Trophoblast cell (in vitro differentiated cells and primary cell): ENCODE data around the gene EPHX1.

Experiments used
- DNase-seq, 2 donors: peaks; one replicate each; pipeline ENCODE4 v3.0.0-alpha.2; 2016
- H2AFZ ChIP-seq: 2 replicates; pipeline ENCODE4 v1.6.1; 2013; ENCODE audit warnings: low read length, moderate library complexity, mild to moderate bottlenecking; ENCODE audit not compliant: insufficient read depth, poor library complexity
- H2AK5ac ChIP-seq: 2 replicates; pipeline ENCODE4 v1.6.1; 2013; ENCODE audit warnings: mild to moderate bottlenecking, low read length
- H2BK120ac ChIP-seq: 2 replicates; pipeline ENCODE4 v1.6.1; 2013; ENCODE audit warnings: low read length, mild to moderate bottlenecking, moderate library complexity; ENCODE audit not compliant: insufficient read depth, poor library complexity
- H2BK12ac ChIP-seq: 2 replicates; pipeline ENCODE4 v1.6.1; 2013; ENCODE audit warnings: mild to moderate bottlenecking, low read length, moderate library complexity
- H2BK5ac ChIP-seq: 2 replicates; pipeline ENCODE4 v1.6.1; 2013; ENCODE audit warnings: low read length, low read depth, moderate library complexity, mild to moderate bottlenecking; ENCODE audit not compliant: poor library complexity
- H3K14ac ChIP-seq: 2 replicates; pipeline ENCODE4 v1.6.1; 2013; ENCODE audit warnings: mild to moderate bottlenecking, low read length
- H3K18ac ChIP-seq: 2 replicates; pipeline ENCODE4 v1.6.1; 2013; ENCODE audit warnings: mild to moderate bottlenecking, low read length
- H3K23ac ChIP-seq: 2 replicates; pipeline ENCODE4 v1.6.1; 2013; ENCODE audit warnings: low read length
- H3K27ac ChIP-seq: 2 replicates; pipeline ENCODE4 v1.5.1; 2013; ENCODE audit warnings: low read depth, mild to moderate bottlenecking, inconsistent platforms, low read length, moderate library complexity
- H3K27me3 ChIP-seq: 2 replicates; pipeline ENCODE4 v1.6.1; 2013; ENCODE audit warnings: inconsistent platforms, mild to moderate bottlenecking, low read length, moderate library complexity; ENCODE audit not compliant: insufficient read depth
- H3K36me3 ChIP-seq, 2 experiments: 1 replicate in 1 of 2; 2 replicates in 1 of 2; pipeline ENCODE4 v1.6.1; 2013; ENCODE audit warnings: low read length in 2 of 2, mild to moderate bottlenecking in 2 of 2, moderate library complexity in 1 of 2; ENCODE audit not compliant: insufficient read depth in 2 of 2, control insufficient read depth in 1 of 2
- H3K4ac ChIP-seq: 2 replicates; pipeline ENCODE4 v1.6.1; 2013; ENCODE audit warnings: low read depth, mild to moderate bottlenecking, low read length, moderate library complexity
- H3K4me1 ChIP-seq, 2 experiments: 1 replicate in 1 of 2; 2 replicates in 1 of 2; pipeline ENCODE4 v1.6.1; 2013; ENCODE audit warnings: low read length in 2 of 2, mild to moderate bottlenecking in 2 of 2, moderate library complexity in 1 of 2; ENCODE audit not compliant: insufficient read depth in 2 of 2, control insufficient read depth in 1 of 2
- H3K4me2 ChIP-seq: 2 replicates; pipeline ENCODE4 v1.6.1; 2013; ENCODE audit warnings: inconsistent platforms, mild to moderate bottlenecking, low read length, moderate library complexity
- H3K4me3 ChIP-seq: 2 replicates; pipeline ENCODE4 v1.5.1; 2013; ENCODE audit warnings: mild to moderate bottlenecking, low read depth, low read length, inconsistent platforms
- H3K79me1 ChIP-seq: one replicate; pipeline ENCODE4 v1.6.1; 2013; ENCODE audit warnings: low read length
- H3K79me2 ChIP-seq: 2 replicates; pipeline ENCODE4 v1.6.1; 2013; ENCODE audit warnings: low read length, mild to moderate bottlenecking; ENCODE audit not compliant: control insufficient read depth, insufficient read depth, poor library complexity
- H3K9ac ChIP-seq: 2 replicates; pipeline ENCODE4 v1.6.1; 2013; ENCODE audit warnings: mild to moderate bottlenecking, low read length
- H3K9me3 ChIP-seq: 2 replicates; pipeline ENCODE4 v1.6.1; 2013; ENCODE audit warnings: low read depth, mild to moderate bottlenecking, control low read depth, inconsistent platforms, low read length; ENCODE audit not compliant: insufficient read depth
- H4K12ac ChIP-seq: 2 replicates; pipeline ENCODE4 v1.6.1; 2013; ENCODE audit warnings: low read depth, mild to moderate bottlenecking, low read length, moderate library complexity
- H4K8ac ChIP-seq: 2 replicates; pipeline ENCODE4 v1.6.1; 2013; ENCODE audit warnings: low read depth, mild to moderate bottlenecking, low read length, moderate library complexity
- H4K91ac ChIP-seq: one replicate; pipeline ENCODE4 v1.6.1; 2013; ENCODE audit warnings: low read depth, mild to moderate bottlenecking, low read length, moderate library complexity
- WGBS: extraction: QIAGEN DNeasy Blood & Tissue Kit; methylation state at CpG from one replicate; pipeline ENCODE4 v1.1.7; 2013; ENCODE audit warnings: missing lambda C conversion rate; ENCODE audit not compliant: insufficient read length, insufficient coverage; ENCODE audit errors: extremely low coverage; 5-methylcytosine and 5-hydroxymethylcytosine counted together

EPHX1 gene

DNA sequence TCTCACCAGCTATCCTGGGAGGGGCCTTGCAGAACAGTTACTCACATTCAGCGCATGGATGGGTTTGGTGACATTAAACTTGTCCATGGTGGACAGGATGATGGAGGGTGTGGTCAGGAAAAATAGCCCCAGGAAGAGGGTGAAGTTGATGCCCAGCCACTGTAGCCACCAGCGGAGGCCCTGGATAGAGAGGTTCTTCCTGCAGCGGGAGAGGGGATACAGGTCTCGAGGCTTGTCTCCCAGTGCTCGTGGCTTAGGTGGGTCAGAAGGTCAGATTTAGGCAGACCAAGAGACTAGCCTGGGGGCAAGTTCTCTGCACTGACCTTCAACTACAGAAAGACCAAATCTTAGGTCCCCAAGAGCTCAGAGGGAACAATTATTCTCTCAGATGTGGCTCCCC lies 49.2 kb downstream of the EPHX1 start:
- Histone ChIP-seq H3K4me2 (no peak overlapping the region), H3K79me2 (no peaks in the 10 kb centered on the region), H2AFZ (no peak overlapping the region), H3K9ac (no peak overlapping the region), H3K9me3 (no peaks in the 10 kb centered on the region), H2AK5ac (no peak overlapping the region), H3K27ac (no peak overlapping the region), H3K23ac (no peak overlapping the region), H3K14ac (no peak overlapping the region), H3K36me3 (peaks cover 40 to 48% of the 10 kb centered on the region in 2 experiments), H4K12ac (no peak overlapping the region), H3K4ac (no peak overlapping the region), H2BK120ac (no peak overlapping the region), H3K4me3 (no peak overlapping the region), H3K4me1 (no peaks in the 10 kb centered on the region), H2BK5ac (no peak overlapping the region), H3K79me1 (no peaks in the 10 kb centered on the region), H4K91ac (no peak overlapping the region), H3K18ac (no peak overlapping the region), H4K8ac (no peak overlapping the region), H3K27me3 (no peaks in the 10 kb centered on the region), H2BK12ac (no peak overlapping the region)
- WGBS = no CpG with 5 or more reads among the region's 5 CpGs
- DNase-seq = no peak

DNA sequence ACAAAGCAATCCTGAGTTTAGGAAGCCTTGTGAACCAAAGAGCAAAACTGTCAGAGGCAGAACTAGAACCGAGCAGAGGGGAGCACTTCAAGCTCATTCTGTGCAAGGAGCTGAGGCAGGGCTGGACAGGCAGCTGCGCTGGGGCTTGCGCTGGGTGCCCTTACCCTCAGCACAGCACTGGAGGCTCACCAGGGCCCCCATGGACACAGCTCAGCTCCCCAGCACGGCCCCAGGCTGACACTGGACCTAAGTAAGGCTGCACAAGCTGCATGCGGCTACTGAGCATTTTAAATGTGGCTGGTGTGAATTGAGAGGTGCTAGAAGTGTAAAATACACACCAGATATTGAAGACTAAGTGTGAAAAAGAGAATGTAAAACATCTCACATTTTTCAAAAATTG lies 50.2 kb downstream of the EPHX1 start:
- Histone ChIP-seq H3K18ac (no peak overlapping the region), H3K4me1 (no peaks in the 10 kb centered on the region), H2AFZ (no peak overlapping the region), H4K12ac (no peak overlapping the region), H3K9ac (peak overlapping the region; percentile 33), H3K79me1 (no peaks in the 10 kb centered on the region), H3K14ac (no peak overlapping the region), H4K8ac (no peak overlapping the region), H3K4me2 (no peak overlapping the region), H3K27ac (no peak overlapping the region), H3K27me3 (no peaks in the 10 kb centered on the region), H2BK12ac (no peak overlapping the region), H4K91ac (no peak overlapping the region), H3K36me3 (peaks cover 38 to 42% of the 10 kb centered on the region in 2 experiments), H3K4me3 (no peak overlapping the region), H3K4ac (no peak overlapping the region), H2BK120ac (no peak overlapping the region), H3K79me2 (no peaks in the 10 kb centered on the region), H3K9me3 (no peaks in the 10 kb centered on the region), H3K23ac (no peak overlapping the region), H2AK5ac (no peak overlapping the region), H2BK5ac (no peak overlapping the region)
- no peak for DNase-seq
- no CpG with 5 or more reads among the region's 5 CpGs for WGBS

GRCh38 chr1:225860876-225861441 lies 51.0 kb downstream of the EPHX1 start:
- no peaks in the 10 kb centered on the region for H3K9me3 ChIP-seq
- H3K4me3 ChIP-seq = no peak overlapping the region
- H3K4me2 ChIP-seq = no peak overlapping the region
- no peak overlapping the region for H3K27ac ChIP-seq
- H3K4me1 ChIP-seq = no peaks in the 10 kb centered on the region
- peaks cover 45 to 51% of the 10 kb centered on the region in 2 experiments for H3K36me3 ChIP-seq
- no peak overlapping the region for H4K8ac ChIP-seq
- H3K79me1 ChIP-seq = no peaks in the 10 kb centered on the region
- no peak for DNase-seq
- no peaks in the 10 kb centered on the region for H3K27me3 ChIP-seq
- no peaks in the 10 kb centered on the region for H3K79me2 ChIP-seq
- no peak overlapping the region for H3K9ac ChIP-seq
- no CpG with 5 or more reads among the region's 7 CpGs for WGBS
- no peak overlapping the region for H3K18ac ChIP-seq
- no peak overlapping the region for H2BK120ac ChIP-seq
- H4K12ac ChIP-seq = no peak overlapping the region
- no peak overlapping the region for H2BK5ac ChIP-seq
- H3K4ac ChIP-seq = no peak overlapping the region
- H2AFZ ChIP-seq = no peak overlapping the region
- H2BK12ac ChIP-seq = no peak overlapping the region
- H2AK5ac ChIP-seq = no peak overlapping the region
- H3K14ac ChIP-seq = no peak overlapping the region
- no peak overlapping the region for H3K23ac ChIP-seq
- H4K91ac ChIP-seq = no peak overlapping the region

GRCh38 chr1:225861834-225862580 lies 52.1 kb downstream of the EPHX1 start:
- no peak overlapping the region for H3K4ac ChIP-seq
- no peak overlapping the region for H4K8ac ChIP-seq
- no peak overlapping the region for H2BK5ac ChIP-seq
- no peak overlapping the region for H3K9ac ChIP-seq
- peaks cover 48 to 53% of the 10 kb centered on the region in 2 experiments for H3K36me3 ChIP-seq
- H3K9me3 ChIP-seq = no peaks in the 10 kb centered on the region
- no peak overlapping the region for H4K91ac ChIP-seq
- H4K12ac ChIP-seq = no peak overlapping the region
- H3K18ac ChIP-seq = no peak overlapping the region
- H3K23ac ChIP-seq = no peak overlapping the region
- H3K79me2 ChIP-seq = no peaks in the 10 kb centered on the region
- no peak overlapping the region for H2AK5ac ChIP-seq
- WGBS = no CpG with 5 or more reads among the region's 13 CpGs
- H3K4me3 ChIP-seq = no peak overlapping the region
- no peak overlapping the region for H2BK120ac ChIP-seq
- H3K27me3 ChIP-seq = no peaks in the 10 kb centered on the region
- H2AFZ ChIP-seq = no peak overlapping the region
- no peak overlapping the region for H2BK12ac ChIP-seq
- no peak for DNase-seq
- H3K4me2 ChIP-seq = no peak overlapping the region
- no peak overlapping the region for H3K14ac ChIP-seq
- H3K27ac ChIP-seq = no peak overlapping the region
- H3K4me1 ChIP-seq = no peaks in the 10 kb centered on the region
- no peaks in the 10 kb centered on the region for H3K79me1 ChIP-seq
